GM19455 (cell line): Measurements from ENCODE around the gene VPS8.

Source experiments
- ATAC-seq: cut with Tn5 transposase; IDR thresholded peaks from one replicate; pipeline ENCODE4 v1.9.1; 2021; ENCODE audit not compliant: unreplicated experiment

VPS8 gene

GRCh38 chr3:185051801-185052200 lies 239.8 kb downstream of the VPS8 start:
- no peak for ATAC-seq

GRCh38 chr3:185052631-185053030 lies 240.7 kb downstream of the VPS8 start:
- ATAC-seq = no peak

- no peak for ATAC-seq
Measured at GRCh38 chr3:185056908-185057307, 244.9 kb downstream of the VPS8 start.

- no peak for ATAC-seq
Measured at GRCh38 chr3:185057829-185058228, 245.9 kb downstream of the VPS8 start.

- no peak for ATAC-seq
Measured at GRCh38 chr3:185058796-185059195, 246.8 kb downstream of the VPS8 start.

GRCh38 chr3:185059766-185060165 lies 247.8 kb downstream of the VPS8 start:
- no peak for ATAC-seq

GRCh38 chr3:185060655-185061054 lies 248.7 kb downstream of the VPS8 start:
- ATAC-seq = no peak

GRCh38 chr3:185062191-185062590 lies 250.2 kb downstream of the VPS8 start:
- no peak for ATAC-seq

GRCh38 chr3:185063431-185063830 lies 251.5 kb downstream of the VPS8 start:
- ATAC-seq = no peak

GRCh38 chr3:185065059-185065458 lies 253.1 kb downstream of the VPS8 start:
- no peak for ATAC-seq

GRCh38 chr3:185066251-185066650 lies 254.3 kb downstream of the VPS8 start:
- ATAC-seq = no peak

- ATAC-seq = no peak
Measured at GRCh38 chr3:185067173-185067572, 255.2 kb downstream of the VPS8 start.

- ATAC-seq = no peak
Measured at GRCh38 chr3:185069037-185070030, 257.4 kb downstream of the VPS8 start.

- no peak for ATAC-seq
Measured at GRCh38 chr3:185070491-185071286, 258.7 kb downstream of the VPS8 start.

GRCh38 chr3:185071287-185071800 lies 259.4 kb downstream of the VPS8 start:
- ATAC-seq = no peak

- ATAC-seq = no peak
Measured at GRCh38 chr3:185075547-185075946, 263.6 kb downstream of the VPS8 start.

GRCh38 chr3:185076219-185076618 lies 264.3 kb downstream of the VPS8 start:
- ATAC-seq = no peak

GRCh38 chr3:185079625-185080024 lies 267.7 kb downstream of the VPS8 start:
- ATAC-seq = no peak

- no peak for ATAC-seq
Measured at GRCh38 chr3:185081521-185081920, 269.6 kb downstream of the VPS8 start.

- ATAC-seq = no peak
Measured at GRCh38 chr3:185082149-185082548, 270.2 kb downstream of the VPS8 start.

- ATAC-seq = no peak
Measured at GRCh38 chr3:185082829-185083228, 270.9 kb downstream of the VPS8 start.

- ATAC-seq = no peak
Measured at GRCh38 chr3:185084402-185084801, 272.4 kb downstream of the VPS8 start.
